ENCODE results near the gene PLCD3. TPM values are rescaled to one million over a fixed set of nuclear protein-coding genes. Genes with fewer than 3 reads are reported as not detected.
A peak's percentile ranks its signal among the peaks of the same experiment; 100 is the strongest.

PLCD3 gene
- total RNA-seq, 1 experiment from 2014 or later: 88.5 TPM

GRCh38 chr17:45132572-45133463 is 503 bp upstream of the PLCD3 start:
- ChIA-PET POLR2A (no interaction called here), CTCF (interaction anchor here (0.6 to 1.0 kb wide), 9 partner anchors 15 to 1125 kb away, joined by 3 to 8 read pairs (median 5); no protein-coding TSS in a partner anchor)
- Histone ChIP-seq H3K27me3 (replicated peaks; ENCODE audit: control insufficient read depth, insufficient read depth, low read length) (no peaks in the 10 kb centered on the region), H3K4me1 (peaks cover 43% of the 10 kb centered on the region), H3K36me3 (ENCODE audit: control insufficient read depth, insufficient read depth, low read length) (peaks cover 1% of the 10 kb centered on the region; the same call in 1 of the 2 replicates), H3K4me3 (ENCODE audit: low read depth, low read length) (peak overlapping the region; percentile 85), H3K9me3 (no peaks in the 10 kb centered on the region)
- DNase-seq: peak; percentile 89 to 91
- Mint-ChIP-seq H3K4me3 (ENCODE audit: unreplicated experiment) (peak overlapping the region; percentile 83), H3K27me3 (ENCODE audit: insufficient read depth, unreplicated experiment) (no peaks in the 10 kb centered on the region), H3K9me3 (ENCODE audit: unreplicated experiment) (no peaks in the 10 kb centered on the region), H3K4me1 (ENCODE audit: low read depth, unreplicated experiment) (peaks cover 27% of the 10 kb centered on the region), H3K36me3 (ENCODE audit: insufficient read depth, unreplicated experiment) (peaks cover 38% of the 10 kb centered on the region), H3K27ac (ENCODE audit: unreplicated experiment) (peak overlapping the region; percentile 75)
- intact Hi-C loops (cut with micrococcal nuclease; ENCODE audit: unreplicated experiment): loop anchor here (1.0 to 10.0 kb wide), 4 partner anchors 24 to 358 kb away; no protein-coding TSS in a partner anchor
- BruUV-seq (replicated peaks): TSS peak; percentile 15
- TF ChIP-seq CTCF (IDR thresholded peaks at IDR 0.05; ENCODE audit: insufficient read depth in 1 of 2, low read depth in 1 of 2, low read length in 1 of 2, severe bottlenecking in 1 of 2, unreplicated experiment in 1 of 2): peak; percentile 90 to 95

- intact Hi-C loops (cut with micrococcal nuclease; ENCODE audit: unreplicated experiment): loop anchor here (2.0 to 10.0 kb wide), 3 partner anchors 33 to 357 kb away; no protein-coding TSS in a partner anchor
- peak; percentile 87 to 99 for TF ChIP-seq CTCF (IDR thresholded peaks at IDR 0.05; ENCODE audit: insufficient read depth in 1 of 2, low read depth in 1 of 2, low read length in 1 of 2, severe bottlenecking in 1 of 2, unreplicated experiment in 1 of 2)
- peak; percentile 72 to 79 for DNase-seq
- ChIA-PET POLR2A (no interaction called here), CTCF (interaction anchor here (2.3 kb wide), 1 partner anchor 17 kb away, joined by 8 read pairs; the partner anchor contains the start of gene HEXIM1)
- Mint-ChIP-seq H3K27ac (ENCODE audit: unreplicated experiment) (peak overlapping the region; percentile 58), H3K9me3 (ENCODE audit: unreplicated experiment) (no peaks in the 10 kb centered on the region), H3K4me1 (ENCODE audit: low read depth, unreplicated experiment) (peaks cover 36% of the 10 kb centered on the region), H3K36me3 (ENCODE audit: insufficient read depth, unreplicated experiment) (peaks cover 49% of the 10 kb centered on the region), H3K27me3 (ENCODE audit: insufficient read depth, unreplicated experiment) (no peaks in the 10 kb centered on the region), H3K4me3 (ENCODE audit: unreplicated experiment) (peak overlapping the region; percentile 83)
- Histone ChIP-seq H3K4me3 (ENCODE audit: low read depth, low read length) (peak overlapping the region; percentile 85), H3K4me1 (peaks cover 53% of the 10 kb centered on the region), H3K36me3 (ENCODE audit: control insufficient read depth, insufficient read depth, low read length) (no peaks in the 10 kb centered on the region; the same call in 1 of the 2 replicates), H3K9me3 (no peaks in the 10 kb centered on the region), H3K27me3 (replicated peaks; ENCODE audit: control insufficient read depth, insufficient read depth, low read length) (no peaks in the 10 kb centered on the region)
- no TSS peak for BruUV-seq (replicated peaks)
These were observed 547 bp downstream of the PLCD3 start for GRCh38 chr17:45131616-45132319.
